Uterus (tissue), 2 donors: ENCODE measurements around the gene ZNF831.

Source experiments
- CTCF ChIP-seq, 4 experiments: fragments of 200-600 bp in 2 of 4; fragments of 450-650 bp in 2 of 4; sonication (generic) in 2 of 4; IDR thresholded peaks; one replicate each; pipeline ENCODE4 v1.5.1; 2016 to 2019; ENCODE audit warnings: antibody characterized with exemption in 4 of 4, mild to moderate bottlenecking in 2 of 4, moderate library complexity in 1 of 4
- POLR2A ChIP-seq, 2 donors: fragments of 450-650 bp; IDR thresholded peaks; one replicate each; pipeline ENCODE4 v1.6.1; 2016; ENCODE audit warnings: antibody characterized with exemption in 2 of 2, mild to moderate bottlenecking in 1 of 2, moderate library complexity in 1 of 2

GRCh38 chr20:59178983-59179595 is 15.5 kb downstream of the ZNF831 start:
- TF ChIP-seq POLR2A (IDR thresholded peaks at IDR 0.05) (no peak), CTCF (IDR thresholded peaks at IDR 0.05) (no peak)
